Endothelial cell of umbilical vein (primary cell): ENCODE data around the gene TSACC. TPM values are rescaled to one million over a fixed set of nuclear protein-coding genes. Genes with fewer than 3 reads are reported as not detected.

ENCODE experiments used
- BruUV-seq: library from RNA; stranded (reverse); fragments of 400-500 nt; replicated peaks from 2 replicates; lab custom pipeline; 2021; lab: Mats Ljungman, UMichigan
- CTCF ChIA-PET: fragments of 300-600, 350-600 bp; sonication (Branson Sonifier 250); formaldehyde crosslinking; loops from one replicate; lab custom pipeline; 2021; ENCODE audit warnings: antibody characterized with exemption, inconsistent platforms; lab: Charles Lee
- POLR2A ChIA-PET: fragments of 300-600, 350-600 bp; sonication (Branson Sonifier 250); formaldehyde crosslinking; loops from one replicate; lab custom pipeline; 2021; ENCODE audit warnings: antibody characterized with exemption, inconsistent platforms; lab: Charles Lee
- DNase-seq: peaks from one replicate; pipeline ENCODE4 v3.0.0-alpha.2; 2011; ENCODE audit warnings: low read depth, low spot score
- FAIRE-seq: peaks from 2 replicates; lab custom pipeline; 2011; peaks lifted over from hg19 to GRCh38; lab: Jason Lieb, UNC
- H2AFZ ChIP-seq: 2 replicates; pipeline ENCODE4 v1.6.0; 2012; ENCODE audit warnings: low read depth, low read length, control low read depth, inconsistent platforms
- H3K27ac ChIP-seq: 2 replicates; pipeline ENCODE4 v1.5.1; 2011; ENCODE audit warnings: low read depth, mild to moderate bottlenecking, control low read depth, low read length, moderate library complexity; ENCODE audit not compliant: insufficient read depth
- H3K27me3 ChIP-seq, 2 experiments: 2 replicates each; pipeline versions ENCODE4 v1.6.0 to v1.6.1; 2011; ENCODE audit warnings: low read length in 2 of 2, mixed read lengths in 1 of 2; ENCODE audit not compliant: control insufficient read depth in 2 of 2, insufficient read depth in 2 of 2
- H3K36me3 ChIP-seq, 2 experiments: 2 replicates in 1 of 2; 3 replicates in 1 of 2; pipeline ENCODE4 v1.5.1; 2011; ENCODE audit warnings: low read length in 2 of 2, mild to moderate bottlenecking in 1 of 2, moderate library complexity in 1 of 2; ENCODE audit not compliant: control insufficient read depth in 2 of 2, insufficient read depth in 2 of 2; ENCODE audit errors: extremely low read depth in 1 of 2
- H3K4me1 ChIP-seq: 3 replicates; pipeline ENCODE4 v1.5.1; 2011; ENCODE audit warnings: mild to moderate bottlenecking, low read length; ENCODE audit not compliant: control insufficient read depth, insufficient read depth; ENCODE audit errors: extremely low read depth
- H3K4me2 ChIP-seq: 2 replicates; pipeline ENCODE4 v1.6.1; 2011; ENCODE audit warnings: low read length, control low read depth, mixed read lengths; ENCODE audit not compliant: insufficient read depth
- H3K4me3 ChIP-seq, 3 experiments: fragments of 200-600 bp in 1 of 3; sonication (generic), shearing (Covaris generic) in 1 of 3; replicated peaks in 1 of 3; 2 replicates each; pipeline ENCODE4 v1.5.1; 2011 to 2016; ENCODE audit warnings: control low read depth in 3 of 3, low read length in 3 of 3, mild to moderate bottlenecking in 2 of 3, inconsistent platforms in 1 of 3, low read depth in 1 of 3, moderate library complexity in 1 of 3; ENCODE audit not compliant: insufficient read depth in 1 of 3
- H3K79me2 ChIP-seq: 2 replicates; pipeline ENCODE4 v1.6.0; 2012; ENCODE audit warnings: low read length, inconsistent platforms; ENCODE audit not compliant: control insufficient read depth, insufficient read depth
- H3K9ac ChIP-seq: replicated peaks from 2 replicates; pipeline ENCODE3; 2011; ENCODE audit warnings: low read length, control low read depth; ENCODE audit not compliant: insufficient read depth; ENCODE audit errors: extremely low read depth
- H3K9me1 ChIP-seq: replicated peaks from 3 replicates; pipeline ENCODE4 v1.6.0; 2011; ENCODE audit warnings: mild to moderate bottlenecking, low read length; ENCODE audit not compliant: control insufficient read depth, insufficient read depth; ENCODE audit errors: extremely low read depth
- H3K9me3 ChIP-seq: replicated peaks from 2 replicates; pipeline ENCODE4 v1.5.1; 2012; ENCODE audit warnings: low read length, inconsistent platforms; ENCODE audit not compliant: control insufficient read depth, insufficient read depth
- H4K20me1 ChIP-seq: replicated peaks from 2 replicates; pipeline ENCODE3; 2011; ENCODE audit warnings: mild to moderate bottlenecking, low read length; ENCODE audit not compliant: control insufficient read depth, insufficient read depth; ENCODE audit errors: extremely low read depth
- CTCF ChIP-seq, 2 donors: IDR thresholded peaks; 1 replicate in 1 of 2; 2 replicates in 1 of 2; pipeline ENCODE4 v1.5.1; 2011; ENCODE audit warnings: low read length in 2 of 2, mild to moderate bottlenecking in 2 of 2, moderate library complexity in 2 of 2, control low read depth in 1 of 2, inconsistent platforms in 1 of 2, low read depth in 1 of 2; ENCODE audit not compliant: insufficient read depth in 1 of 2; ENCODE audit errors: extremely low read depth in 1 of 2
- EZH2 ChIP-seq: IDR thresholded peaks from 2 replicates; pipeline ENCODE4 v1.6.1; 2012; ENCODE audit warnings: borderline replicate concordance, low read depth, mild to moderate bottlenecking, moderate library complexity, low read length, inconsistent platforms; ENCODE audit not compliant: severe bottlenecking
- FOS ChIP-seq: IDR thresholded peaks from 2 replicates; pipeline ENCODE4 v1.6.1; 2011; ENCODE audit warnings: mild to moderate bottlenecking, low read length, moderate library complexity, borderline replicate concordance; ENCODE audit not compliant: insufficient read depth
- GATA2 ChIP-seq: IDR thresholded peaks from 2 replicates; pipeline ENCODE4 v1.7.0; 2011; ENCODE audit warnings: low read depth, mild to moderate bottlenecking, moderate library complexity, mixed read lengths, low read length; ENCODE audit not compliant: insufficient read length, insufficient read depth
- JUN ChIP-seq: IDR thresholded peaks from 2 replicates; pipeline ENCODE4 v1.6.1; 2011; ENCODE audit warnings: borderline replicate concordance, low read depth; ENCODE audit not compliant: insufficient read length, insufficient read depth
- MAX ChIP-seq: IDR thresholded peaks from 2 replicates; pipeline ENCODE4 v1.6.1; 2011; ENCODE audit not compliant: insufficient read depth, insufficient read length
- MYC ChIP-seq: IDR thresholded peaks from one replicate; pipeline ENCODE4 v1.6.1; 2011; ENCODE audit warnings: mild to moderate bottlenecking, low read depth, low read length
- POLR2A ChIP-seq: IDR thresholded peaks from 2 replicates; pipeline ENCODE4 v1.6.1; 2012; ENCODE audit warnings: low read depth, mild to moderate bottlenecking, control low read depth, low read length
- POLR2AphosphoS5 ChIP-seq: IDR thresholded peaks from 2 replicates; pipeline ENCODE4 v1.6.1; 2012; ENCODE audit warnings: low read depth, mild to moderate bottlenecking, control low read depth, low read length, moderate library complexity; ENCODE audit not compliant: insufficient read depth
- dilution Hi-C: fragments of 300-500 bp; cut with MboI; formaldehyde crosslinking; loops from one replicate; pipeline ENCODE4 v1.15.0; 2019; ENCODE audit warnings: low sequenced_read_pairs; ENCODE audit not compliant: extremely low pct_ligation_motif_present
- intact Hi-C: fragments of 100-400 bp; cut with micrococcal nuclease; formaldehyde crosslinking; loops from one replicate; pipeline ENCODE4 v1.10.0; 2022
- polyA plus RNA-seq, 4 experiments: library from polyadenylated mRNA; depleted of rRNA in 3 of 4; stranded (reverse) in 3 of 4; unstranded in 1 of 4; fragments of >200 nt; gene quantifications; 2 replicates each; pipeline versions ENCODE4 v1.2.1 to v1.2.3, GENCODE V29; 2011 to 2012; ENCODE audit warnings: missing spikeins in 1 of 4
- total RNA-seq: library from RNA; stranded (reverse); gene quantifications from 2 replicates; pipeline ENCODE4 v1.2.3, GENCODE V29; 2021

The TSACC gene
- total and polyA plus RNA-seq, 2 donors (not counting 3 experiments of a cell fraction or from before 2014, with no cell fraction given), result 0.69 to 0.94 TPM

- no peak overlapping the region for H3K27ac ChIP-seq
- no peaks in the 10 kb centered on the region for H4K20me1 ChIP-seq
- CTCF ChIA-PET, result interaction anchor here (1.5 to 7.4 kb wide), 13 partner anchors 13 to 224 kb away, joined by 4 to 648 read pairs (median 78); no protein-coding TSS in a partner anchor
- dilution Hi-C loops (no loop called here), intact Hi-C loops (loop anchor here (1.0 kb wide), 1 partner anchor 61 kb away; no protein-coding TSS in a partner anchor)
- no peaks in the 10 kb centered on the region for H3K36me3 ChIP-seq
- BruUV-seq, result no TSS peak
- DNase-seq (no peak), FAIRE-seq (no peak)
- no peaks in the 10 kb centered on the region for H3K9me1 ChIP-seq
- H3K9ac ChIP-seq, result no peak overlapping the region
- H3K4me1 ChIP-seq, result peaks cover 3% of the 10 kb centered on the region
- no peak for TF ChIP-seq POLR2AphosphoS5
- TF ChIP-seq FOS, result no peak
- no peak for TF ChIP-seq MYC
- no peak for TF ChIP-seq CTCF (IDR thresholded peaks at IDR 0.05; ENCODE audit: extremely low read depth in 1 of 2, insufficient read depth in 1 of 2, low read depth in 1 of 2, low read length in 2 of 2)
- TF ChIP-seq GATA2, result no peak
- TF ChIP-seq JUN, result no peak
- no peak for TF ChIP-seq POLR2A
- TF ChIP-seq MAX, result no peak
- TF ChIP-seq EZH2, result no peak
- H3K79me2 ChIP-seq, result no peaks in the 10 kb centered on the region
- no peak overlapping the region for H2AFZ ChIP-seq
- no peak overlapping the region for H3K4me2 ChIP-seq
- H3K4me3 ChIP-seq, result no peak overlapping the region
- POLR2A ChIA-PET, result no interaction called here
- no peaks in the 10 kb centered on the region for H3K9me3 ChIP-seq
- peaks cover 23% of the 10 kb centered on the region in 2 experiments for H3K27me3 ChIP-seq
Measured at GRCh38 chr1:156384658-156385057, 46.3 kb downstream of the TSACC start.
